ENCODE results near the gene FAM107B.

FAM107B gene

GRCh38 chr10:14507781-14508180 is 266.9 kb downstream of the FAM107B start:
- no peaks in the 10 kb centered on the region for H3K36me3 ChIP-seq (ENCODE audit: control insufficient read depth, insufficient read depth, low read length)

GRCh38 chr10:14507176-14507575 is 267.5 kb downstream of the FAM107B start:
- Histone ChIP-seq H3K27me3 (ENCODE audit: control insufficient read depth, insufficient read depth, low read length) (no peaks in the 10 kb centered on the region), H3K9me3 (ENCODE audit: control insufficient read depth, insufficient read depth, low read length) (no peaks in the 10 kb centered on the region), H3K4me1 (ENCODE audit: control insufficient read depth, insufficient read depth, low read length) (peaks cover 13% of the 10 kb centered on the region), H3K9ac (ENCODE audit: low read depth, low read length) (no peak overlapping the region), H3K4me3 (ENCODE audit: low read depth, low read length) (no peak overlapping the region), H3K36me3 (ENCODE audit: control insufficient read depth, insufficient read depth, low read length) (no peaks in the 10 kb centered on the region), H3K27ac (ENCODE audit: low read depth, low read length) (no peak overlapping the region)

More at GRCh38 chr10:14507781-14508180, 266.9 kb downstream of the FAM107B start:
- H3K27me3 ChIP-seq (ENCODE audit: control insufficient read depth, insufficient read depth, low read length) = no peaks in the 10 kb centered on the region
- H3K4me3 ChIP-seq (ENCODE audit: low read depth, low read length) = no peak overlapping the region
- peaks cover 7% of the 10 kb centered on the region for H3K4me1 ChIP-seq (ENCODE audit: control insufficient read depth, insufficient read depth, low read length)
- H3K9ac ChIP-seq (ENCODE audit: low read depth, low read length) = no peak overlapping the region
- H3K9me3 ChIP-seq (ENCODE audit: control insufficient read depth, insufficient read depth, low read length) = no peaks in the 10 kb centered on the region
- no peak overlapping the region for H3K27ac ChIP-seq (ENCODE audit: low read depth, low read length)

- H3K4me1 ChIP-seq (ENCODE audit: control insufficient read depth, insufficient read depth, low read length) = peaks cover 18% of the 10 kb centered on the region
- H3K27ac ChIP-seq (ENCODE audit: low read depth, low read length) = no peak overlapping the region
- no peak overlapping the region for H3K9ac ChIP-seq (ENCODE audit: low read depth, low read length)
- H3K9me3 ChIP-seq (ENCODE audit: control insufficient read depth, insufficient read depth, low read length) = no peaks in the 10 kb centered on the region
- no peak overlapping the region for H3K4me3 ChIP-seq (ENCODE audit: low read depth, low read length)
- no peaks in the 10 kb centered on the region for H3K27me3 ChIP-seq (ENCODE audit: control insufficient read depth, insufficient read depth, low read length)
- H3K36me3 ChIP-seq (ENCODE audit: control insufficient read depth, insufficient read depth, low read length) = no peaks in the 10 kb centered on the region
These were observed 272.3 kb downstream of the FAM107B start for GRCh38 chr10:14502431-14502830.

GRCh38 chr10:14500172-14500765 is 274.4 kb downstream of the FAM107B start:
- H3K4me3 ChIP-seq (ENCODE audit: low read depth, low read length) = no peak overlapping the region
- no peaks in the 10 kb centered on the region for H3K9me3 ChIP-seq (ENCODE audit: control insufficient read depth, insufficient read depth, low read length)
- H3K4me1 ChIP-seq (ENCODE audit: control insufficient read depth, insufficient read depth, low read length) = peaks cover 18% of the 10 kb centered on the region
- H3K9ac ChIP-seq (ENCODE audit: low read depth, low read length) = no peak overlapping the region
- no peaks in the 10 kb centered on the region for H3K27me3 ChIP-seq (ENCODE audit: control insufficient read depth, insufficient read depth, low read length)
- H3K36me3 ChIP-seq (ENCODE audit: control insufficient read depth, insufficient read depth, low read length) = no peaks in the 10 kb centered on the region
- H3K27ac ChIP-seq (ENCODE audit: low read depth, low read length) = no peak overlapping the region

- Histone ChIP-seq H3K9ac (ENCODE audit: low read depth, low read length) (no peak overlapping the region), H3K27me3 (ENCODE audit: control insufficient read depth, insufficient read depth, low read length) (no peaks in the 10 kb centered on the region), H3K4me3 (ENCODE audit: low read depth, low read length) (no peak overlapping the region), H3K4me1 (ENCODE audit: control insufficient read depth, insufficient read depth, low read length) (peaks cover 18% of the 10 kb centered on the region), H3K27ac (ENCODE audit: low read depth, low read length) (no peak overlapping the region), H3K36me3 (ENCODE audit: control insufficient read depth, insufficient read depth, low read length) (no peaks in the 10 kb centered on the region), H3K9me3 (ENCODE audit: control insufficient read depth, insufficient read depth, low read length) (no peaks in the 10 kb centered on the region)
These were observed 275.1 kb downstream of the FAM107B start for GRCh38 chr10:14499601-14499904.

- Histone ChIP-seq H3K27ac (ENCODE audit: low read depth, low read length) (no peak overlapping the region), H3K9ac (ENCODE audit: low read depth, low read length) (no peak overlapping the region), H3K36me3 (ENCODE audit: control insufficient read depth, insufficient read depth, low read length) (no peaks in the 10 kb centered on the region), H3K4me1 (ENCODE audit: control insufficient read depth, insufficient read depth, low read length) (peaks cover 17% of the 10 kb centered on the region), H3K4me3 (ENCODE audit: low read depth, low read length) (no peak overlapping the region), H3K9me3 (ENCODE audit: control insufficient read depth, insufficient read depth, low read length) (no peaks in the 10 kb centered on the region), H3K27me3 (ENCODE audit: control insufficient read depth, insufficient read depth, low read length) (no peaks in the 10 kb centered on the region)
These were observed 276.4 kb downstream of the FAM107B start for GRCh38 chr10:14498326-14498725.

- no peak overlapping the region for H3K9ac ChIP-seq (ENCODE audit: low read depth, low read length)
- no peaks in the 10 kb centered on the region for H3K9me3 ChIP-seq (ENCODE audit: control insufficient read depth, insufficient read depth, low read length)
- no peaks in the 10 kb centered on the region for H3K4me1 ChIP-seq (ENCODE audit: control insufficient read depth, insufficient read depth, low read length)
- no peaks in the 10 kb centered on the region for H3K36me3 ChIP-seq (ENCODE audit: control insufficient read depth, insufficient read depth, low read length)
- H3K27me3 ChIP-seq (ENCODE audit: control insufficient read depth, insufficient read depth, low read length) = no peaks in the 10 kb centered on the region
- no peak overlapping the region for H3K27ac ChIP-seq (ENCODE audit: low read depth, low read length)
- H3K4me3 ChIP-seq (ENCODE audit: low read depth, low read length) = no peak overlapping the region
These were observed 282.9 kb downstream of the FAM107B start for GRCh38 chr10:14491811-14492210.

GRCh38 chr10:14489522-14490177 is 285.0 kb downstream of the FAM107B start:
- Histone ChIP-seq H3K27me3 (ENCODE audit: control insufficient read depth, insufficient read depth, low read length) (no peaks in the 10 kb centered on the region), H3K9me3 (ENCODE audit: control insufficient read depth, insufficient read depth, low read length) (no peaks in the 10 kb centered on the region), H3K4me1 (ENCODE audit: control insufficient read depth, insufficient read depth, low read length) (no peaks in the 10 kb centered on the region)

GRCh38 chr10:14487488-14487883 is 287.2 kb downstream of the FAM107B start:
- H3K4me3 ChIP-seq (ENCODE audit: low read depth, low read length) = no peak overlapping the region
- no peaks in the 10 kb centered on the region for H3K27me3 ChIP-seq (ENCODE audit: control insufficient read depth, insufficient read depth, low read length)
- no peaks in the 10 kb centered on the region for H3K36me3 ChIP-seq (ENCODE audit: control insufficient read depth, insufficient read depth, low read length)
- no peaks in the 10 kb centered on the region for H3K4me1 ChIP-seq (ENCODE audit: control insufficient read depth, insufficient read depth, low read length)
- H3K9me3 ChIP-seq (ENCODE audit: control insufficient read depth, insufficient read depth, low read length) = no peaks in the 10 kb centered on the region
- H3K27ac ChIP-seq (ENCODE audit: low read depth, low read length) = no peak overlapping the region
- no peak overlapping the region for H3K9ac ChIP-seq (ENCODE audit: low read depth, low read length)

More at GRCh38 chr10:14489522-14490177, 285.0 kb downstream of the FAM107B start:
- Histone ChIP-seq H3K9ac (ENCODE audit: low read depth, low read length) (no peak overlapping the region), H3K27ac (ENCODE audit: low read depth, low read length) (no peak overlapping the region), H3K36me3 (ENCODE audit: control insufficient read depth, insufficient read depth, low read length) (no peaks in the 10 kb centered on the region), H3K4me3 (ENCODE audit: low read depth, low read length) (no peak overlapping the region)

GRCh38 chr10:14486777-14487487 is 287.8 kb downstream of the FAM107B start:
- H3K9me3 ChIP-seq (ENCODE audit: control insufficient read depth, insufficient read depth, low read length) = no peaks in the 10 kb centered on the region
- H3K27ac ChIP-seq (ENCODE audit: low read depth, low read length) = no peak overlapping the region
- H3K36me3 ChIP-seq (ENCODE audit: control insufficient read depth, insufficient read depth, low read length) = no peaks in the 10 kb centered on the region
- H3K4me3 ChIP-seq (ENCODE audit: low read depth, low read length) = no peak overlapping the region
- H3K27me3 ChIP-seq (ENCODE audit: control insufficient read depth, insufficient read depth, low read length) = no peaks in the 10 kb centered on the region
- no peak overlapping the region for H3K9ac ChIP-seq (ENCODE audit: low read depth, low read length)
- no peaks in the 10 kb centered on the region for H3K4me1 ChIP-seq (ENCODE audit: control insufficient read depth, insufficient read depth, low read length)

GRCh38 chr10:14485986-14486385 is 288.7 kb downstream of the FAM107B start:
- H3K9me3 ChIP-seq (ENCODE audit: control insufficient read depth, insufficient read depth, low read length) = no peaks in the 10 kb centered on the region
- H3K9ac ChIP-seq (ENCODE audit: low read depth, low read length) = no peak overlapping the region
- H3K4me3 ChIP-seq (ENCODE audit: low read depth, low read length) = no peak overlapping the region
- no peak overlapping the region for H3K27ac ChIP-seq (ENCODE audit: low read depth, low read length)
- no peaks in the 10 kb centered on the region for H3K27me3 ChIP-seq (ENCODE audit: control insufficient read depth, insufficient read depth, low read length)
- no peaks in the 10 kb centered on the region for H3K4me1 ChIP-seq (ENCODE audit: control insufficient read depth, insufficient read depth, low read length)
- no peaks in the 10 kb centered on the region for H3K36me3 ChIP-seq (ENCODE audit: control insufficient read depth, insufficient read depth, low read length)
